22Rv1 (cell line): ENCODE measurements around the gene POGZ.

Source experiments
- CTCF ChIP-seq: fragments of 450-650 bp; IDR thresholded peaks from 2 replicates; pipeline ENCODE4 v1.5.1; 2017; ENCODE audit warnings: mild to moderate bottlenecking
- ZFX ChIP-seq: fragments of 450-650 bp; IDR thresholded peaks from 2 replicates; pipeline ENCODE4 v1.6.1; 2017; ENCODE audit warnings: antibody characterized with exemption, borderline replicate concordance

- TF ChIP-seq CTCF (no peak), ZFX (no peak)
These were observed 56.5 kb downstream of the POGZ start for GRCh38 chr1:151402764-151403163.
